H1 (cell line): Measurements from ENCODE around the gene EPHA3. TPM values are rescaled to one million over a fixed set of nuclear protein-coding genes. Genes with fewer than 3 reads are reported as not detected.

Experiments
- CEBPB ChIP-seq: IDR thresholded peaks from 2 replicates; pipeline ENCODE4 v1.6.1; 2012; ENCODE audit warnings: low read depth, low read length
- EP300 ChIP-seq, 2 experiments: IDR thresholded peaks; 1 replicate in 1 of 2; 2 replicates in 1 of 2; pipeline ENCODE4 v1.6.1; 2011 to 2012; ENCODE audit warnings: low read depth in 2 of 2, low read length in 2 of 2, mild to moderate bottlenecking in 2 of 2, borderline replicate concordance in 1 of 2, inconsistent platforms in 1 of 2, moderate library complexity in 1 of 2
- JUND ChIP-seq: IDR thresholded peaks from 2 replicates; pipeline ENCODE4 v1.6.1; 2011; ENCODE audit warnings: mild to moderate bottlenecking, improper control_type of control experiment, low read length
- KDM1A ChIP-seq: fragments of 200-600, 300-600 bp; sonication (generic); IDR thresholded peaks from 2 replicates; pipeline ENCODE4 v1.7.1; 2016; ENCODE audit warnings: mild to moderate bottlenecking, low read length, borderline replicate concordance
- TEAD4 ChIP-seq: IDR thresholded peaks from 2 replicates; pipeline ENCODE4 v1.6.1; 2012; ENCODE audit warnings: low read depth, low read length, inconsistent platforms, mixed read lengths
- polyA plus RNA-seq, 7 experiments: library from polyadenylated mRNA; depleted of rRNA in 3 of 7; stranded (reverse) in 5 of 7; unstranded in 2 of 7; fragments of >200 nt in 5 of 7; fragments of 200-250 nt in 2 of 7; gene quantifications; 1 replicate in 5 of 7; 2 replicates in 1 of 7; 4 replicates in 1 of 7; pipeline versions ENCODE4 v1.2.1 to v1.2.3, GENCODE V29; 2011 to 2013; ENCODE audit warnings: missing spikeins in 2 of 7, mixed read lengths in 2 of 7
- total RNA-seq: library from RNA; stranded (reverse); fragmentation: NEBNext Ultra II Directional; extraction: Animal tissue kit (Norgen Biotek cat#: 25700); gene quantifications from 2 replicates; pipeline ENCODE4 v1.2.1, GENCODE V29; 2021

EPHA3 gene
- total and polyA plus RNA-seq, 2 of the 8 experiments (the other 6 are each of a cell fraction or from before 2014, with no cell fraction given), result 0.09 to 0.22 TPM

DNA sequence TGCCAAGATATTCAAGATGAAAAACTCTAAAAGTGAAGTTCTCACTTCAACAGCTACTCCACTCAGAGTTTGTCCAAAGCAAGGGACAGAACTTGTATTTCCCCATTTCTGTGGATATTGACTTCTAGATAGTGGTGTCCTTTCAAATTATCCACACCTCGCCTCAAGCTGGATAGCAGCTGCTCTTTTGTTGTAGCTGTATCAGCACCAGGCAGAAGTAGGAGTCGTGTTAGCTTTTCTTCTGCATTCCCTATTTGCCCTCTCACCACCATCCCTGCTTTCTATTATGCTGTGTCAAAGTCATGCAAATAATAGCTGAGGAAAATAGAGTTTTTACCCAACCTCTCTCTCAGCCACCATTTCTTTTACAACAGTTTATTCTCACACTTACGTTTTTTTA lies 303.8 kb downstream of the EPHA3 start (continued):
- TF ChIP-seq EP300 (IDR thresholded peaks at IDR 0.05; ENCODE audit: borderline replicate concordance in 1 of 2, low read depth in 2 of 2, low read length in 2 of 2) (no peak), KDM1A (no peak), CEBPB (no peak), JUND (no peak), TEAD4 (no peak)
